SK-N-SH (cell line): Measurements from ENCODE around the gene RASGRP2. TPM values are rescaled to one million over a fixed set of nuclear protein-coding genes. Genes with fewer than 3 reads are reported as not detected.

ENCODE experiments used
- CTCF ChIA-PET: fragments of 300-600, 350-600 bp; formaldehyde crosslinking; extraction: SDS; loops from one replicate; lab custom pipeline; 2021; lab: Yijun Ruan, JAX
- POLR2A ChIA-PET: fragments of 350-600 bp; sonication (Branson Sonifier 250); formaldehyde crosslinking; extraction: SDS; loops from one replicate; lab custom pipeline; 2020; ENCODE audit warnings: antibody characterized with exemption, inconsistent platforms; lab: Yijun Ruan, JAX
- DNase-seq: peaks from one replicate; pipeline ENCODE4 v3.0.0; 2012
- H2AFZ ChIP-seq: fragments of 200-600 bp; sonication (generic); 2 replicates; pipeline ENCODE4 v1.8.1; 2016; ENCODE audit warnings: antibody characterized with exemption, mild to moderate bottlenecking, low read depth
- H3F3A ChIP-seq: fragments of 200-600 bp; sonication (generic); replicated peaks from 2 replicates; pipeline ENCODE3; 2016; ENCODE audit warnings: antibody characterized with exemption, mild to moderate bottlenecking; ENCODE audit not compliant: insufficient read depth
- H3K27ac ChIP-seq, 2 experiments: fragments of 200-500 bp in 1 of 2; fragments of 200-600 bp in 1 of 2; sonication (Bioruptor generic) in 1 of 2; sonication (generic), shearing (Covaris generic) in 1 of 2; 2 replicates each; pipeline versions ENCODE4 v1.5.1 to v1.6.1; 2014 to 2016; ENCODE audit warnings: low read depth in 2 of 2, inconsistent platforms in 1 of 2, low read length in 1 of 2, mild to moderate bottlenecking in 1 of 2, mixed read lengths in 1 of 2
- H3K27me3 ChIP-seq: fragments of 200-600 bp; sonication (generic), shearing (Covaris generic); 2 replicates; pipeline ENCODE4 v1.6.1; 2016; ENCODE audit warnings: mixed run types; ENCODE audit not compliant: insufficient read depth
- H3K36me3 ChIP-seq, 2 experiments: fragments of 200-500 bp in 1 of 2; fragments of 200-600 bp in 1 of 2; sonication (Bioruptor generic) in 1 of 2; sonication (generic) in 1 of 2; replicated peaks in 1 of 2; 2 replicates each; pipeline versions ENCODE3 to v1.5.1; 2014 to 2016; ENCODE audit warnings: low read length in 1 of 2, mild to moderate bottlenecking in 1 of 2; ENCODE audit not compliant: insufficient read depth in 2 of 2, control insufficient read depth in 1 of 2
- H3K4me1 ChIP-seq, 2 experiments: fragments of 200-500 bp in 1 of 2; fragments of 200-600 bp in 1 of 2; sonication (Bioruptor generic) in 1 of 2; sonication (generic), shearing (Covaris generic) in 1 of 2; 2 replicates each; pipeline versions ENCODE4 v1.5.1 to v1.6.1; 2014 to 2016; ENCODE audit warnings: low read depth in 1 of 2, low read length in 1 of 2, mixed run types in 1 of 2; ENCODE audit not compliant: insufficient read depth in 2 of 2, control insufficient read depth in 1 of 2
- H3K4me2 ChIP-seq: fragments of 200-600 bp; sonication (generic), shearing (Covaris generic); 2 replicates; pipeline ENCODE4 v1.6.1; 2017; ENCODE audit warnings: mixed run types
- H3K4me3 ChIP-seq, 2 experiments: fragments of 200-500 bp in 1 of 2; fragments of 200-600 bp in 1 of 2; sonication (Bioruptor generic) in 1 of 2; sonication (generic), shearing (Covaris generic) in 1 of 2; 2 replicates each; pipeline versions ENCODE4 v1.5.1 to v1.8.1; 2014 to 2016; ENCODE audit warnings: low read depth in 2 of 2, inconsistent platforms in 1 of 2, low read length in 1 of 2, mild to moderate bottlenecking in 1 of 2, mixed read lengths in 1 of 2, moderate library complexity in 1 of 2
- H3K79me2 ChIP-seq: fragments of 200-600 bp; sonication (generic); 2 replicates; pipeline ENCODE4 v1.8.1; 2017; ENCODE audit warnings: mild to moderate bottlenecking; ENCODE audit not compliant: insufficient read depth
- H3K9ac ChIP-seq: fragments of 200-600 bp; sonication (generic); 2 replicates; pipeline ENCODE4 v1.6.1; 2017; ENCODE audit warnings: mixed run types
- H3K9me2 ChIP-seq: fragments of 200-600 bp; sonication (generic); 2 replicates; pipeline ENCODE4 v1.6.1; 2017; ENCODE audit warnings: mixed run types
- H3K9me3 ChIP-seq: fragments of 200-600 bp; sonication (generic); 2 replicates; pipeline ENCODE4 v1.6.1; 2017; ENCODE audit warnings: mixed run types, mild to moderate bottlenecking, moderate library complexity
- H4K20me1 ChIP-seq: fragments of 200-600 bp; sonication (generic); 2 replicates; pipeline ENCODE4 v1.6.1; 2017; ENCODE audit warnings: mild to moderate bottlenecking, mixed run types; ENCODE audit not compliant: insufficient read depth
- EP300 ChIP-seq, 2 experiments: IDR thresholded peaks; 2 replicates each; pipeline versions ENCODE4 v1.4.0 to v1.6.1; 2012; ENCODE audit warnings: borderline replicate concordance in 1 of 2, low read depth in 1 of 2, low read length in 1 of 2
- FOSL2 ChIP-seq: IDR thresholded peaks from 2 replicates; pipeline ENCODE4 v1.4.0; 2012; ENCODE audit warnings: low read depth, mild to moderate bottlenecking, moderate library complexity, borderline replicate concordance
- GATA2 ChIP-seq: sonication (generic); formaldehyde crosslinking; IDR thresholded peaks from 2 replicates; pipeline ENCODE4 v1.5.0; 2020; ENCODE audit warnings: mild to moderate bottlenecking, missing genetic modification reagents
- MXI1 ChIP-seq: IDR thresholded peaks from 2 replicates; pipeline ENCODE4 v1.6.1; 2012; ENCODE audit warnings: mild to moderate bottlenecking, low read depth, low read length, improper control_type of control experiment
- RAD21 ChIP-seq: IDR thresholded peaks from 2 replicates; pipeline ENCODE4 v1.6.1; 2012; ENCODE audit warnings: mild to moderate bottlenecking, low read length
- RCOR1 ChIP-seq: fragments of 150-350 bp; IDR thresholded peaks from 2 replicates; pipeline ENCODE4 v1.6.1; 2017; ENCODE audit warnings: antibody characterized with exemption, low read length
- RFX5 ChIP-seq: IDR thresholded peaks from 2 replicates; pipeline ENCODE4 v1.6.1; 2012; ENCODE audit warnings: mild to moderate bottlenecking, improper control_type of control experiment, low read length
- TAF1 ChIP-seq: IDR thresholded peaks from 2 replicates; pipeline ENCODE4 v1.6.1; 2012; ENCODE audit warnings: low read depth, mild to moderate bottlenecking, low read length, moderate library complexity, borderline replicate concordance
- TCF12 ChIP-seq: IDR thresholded peaks from 2 replicates; pipeline ENCODE4 v1.4.0; 2012
- WGBS: methylation state at CpG from one replicate; pipeline ENCODE4 v1.1.6; 2017; ENCODE audit warnings: low lambda C conversion rate; 5-methylcytosine and 5-hydroxymethylcytosine counted together
- polyA plus RNA-seq, 3 experiments: library from polyadenylated mRNA; depleted of rRNA; stranded (reverse); fragments of >200 nt; gene quantifications; 2 replicates each; pipeline ENCODE4 v1.2.3, GENCODE V29; 2012
- TF ChIP-seq, protein P1 (sequence below): IDR thresholded peaks from 2 replicates; pipeline ENCODE4; 2012
- TF ChIP-seq, protein P2 (sequence below): IDR thresholded peaks from 2 replicates; pipeline ENCODE4 v1.4.0; 2012; ENCODE audit warnings: low read depth, borderline replicate concordance

The RASGRP2 gene
- polyA plus RNA-seq, 1 of the 3 experiments (the other 2 are of a cell fraction): 1.6 TPM

DNA sequence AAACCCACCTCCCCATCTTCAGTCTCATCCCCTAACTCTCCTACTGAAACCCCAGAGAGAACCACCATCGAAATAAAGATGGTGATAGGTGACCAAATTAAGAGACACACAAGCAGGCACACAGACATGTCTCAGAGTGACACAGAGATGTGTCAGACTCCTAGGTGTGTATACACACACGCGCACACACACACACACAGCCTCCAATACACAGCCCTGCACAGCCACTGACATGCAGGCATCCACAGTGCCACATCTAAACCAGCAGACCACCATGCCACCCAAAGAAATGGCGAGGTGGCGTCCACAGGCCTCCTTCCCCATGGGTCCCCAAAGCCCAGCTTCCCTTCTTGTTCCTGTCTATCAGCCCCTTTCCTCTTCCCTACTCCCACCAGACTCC, 48.4 kb downstream of the RASGRP2 start:
- H3K4me2 ChIP-seq: no peak overlapping the region
- no peaks in the 10 kb centered on the region for H3K9me3 ChIP-seq
- H4K20me1 ChIP-seq: no peaks in the 10 kb centered on the region
- DNase-seq: no peak
- H3F3A ChIP-seq: no peaks in the 10 kb centered on the region
- TF ChIP-seq TAF1: no peak
- TF ChIP-seq, protein P1, sequence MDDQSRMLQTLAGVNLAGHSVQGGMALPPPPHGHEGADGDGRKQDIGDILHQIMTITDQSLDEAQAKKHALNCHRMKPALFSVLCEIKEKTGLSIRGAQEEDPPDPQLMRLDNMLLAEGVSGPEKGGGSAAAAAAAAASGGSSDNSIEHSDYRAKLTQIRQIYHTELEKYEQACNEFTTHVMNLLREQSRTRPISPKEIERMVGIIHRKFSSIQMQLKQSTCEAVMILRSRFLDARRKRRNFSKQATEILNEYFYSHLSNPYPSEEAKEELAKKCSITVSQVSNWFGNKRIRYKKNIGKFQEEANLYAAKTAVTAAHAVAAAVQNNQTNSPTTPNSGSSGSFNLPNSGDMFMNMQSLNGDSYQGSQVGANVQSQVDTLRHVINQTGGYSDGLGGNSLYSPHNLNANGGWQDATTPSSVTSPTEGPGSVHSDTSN: no peak
- WGBS: 77% methylated on average over 5 of the region's 5 CpGs
- no peak overlapping the region for H3K9ac ChIP-seq
- no peaks in the 10 kb centered on the region for H3K36me3 ChIP-seq
- H3K27me3 ChIP-seq: peaks cover 36% of the 10 kb centered on the region
- peaks cover 0 to 44% of the 10 kb centered on the region in 2 experiments; a peak in 2 of 4 replicates for H3K4me1 ChIP-seq
- no peak overlapping the region for H3K4me3 ChIP-seq
- ChIA-PET POLR2A (interaction anchor here (0.7 kb wide), 1 partner anchor 15 kb away, joined by 3 read pairs; no protein-coding TSS in a partner anchor), CTCF (interaction anchor here (2.5 to 5.6 kb wide), 3 partner anchors 8 to 47 kb away, joined by 21 to 35 read pairs (median 31); partner anchors contain the start of gene RASGRP2)
- no peaks in the 10 kb centered on the region for H3K79me2 ChIP-seq
- no peaks in the 10 kb centered on the region for H3K9me2 ChIP-seq
- H2AFZ ChIP-seq: no peak overlapping the region
- H3K27ac ChIP-seq: peak overlapping the region in 1 of 2 experiments; percentile 98; a peak in 2 of 4 replicates

DNA sequence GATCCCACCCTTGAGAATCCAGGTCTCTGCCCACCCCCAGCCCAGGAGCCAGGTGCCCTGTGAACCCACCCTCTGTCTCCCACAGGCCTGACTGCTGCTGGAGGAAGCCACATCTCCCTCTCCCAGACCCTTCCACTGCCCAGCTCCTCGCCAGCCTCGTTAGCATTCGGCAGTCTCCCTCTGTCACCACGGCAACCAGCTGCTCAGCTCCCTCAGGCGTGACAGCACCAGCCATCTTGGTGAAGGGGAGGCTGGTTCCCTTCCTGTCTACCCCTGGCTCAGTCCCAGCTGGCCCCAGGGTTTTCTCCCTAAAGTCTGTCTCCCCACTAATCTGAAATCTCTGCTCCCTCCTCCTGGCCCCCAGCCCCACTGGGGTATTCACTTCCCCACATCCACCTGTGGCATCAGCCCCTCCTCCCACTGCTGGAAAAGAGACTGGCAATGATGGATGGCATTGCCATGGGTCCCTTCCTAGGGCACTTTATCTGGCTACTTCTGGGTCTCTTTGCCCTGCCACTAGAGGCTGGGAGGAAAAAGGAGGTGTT, 49.0 kb downstream of the RASGRP2 start:
- Histone ChIP-seq H3F3A (no peaks in the 10 kb centered on the region), H3K36me3 (no peaks in the 10 kb centered on the region), H3K4me2 (no peak overlapping the region), H3K9ac (no peak overlapping the region), H3K79me2 (no peaks in the 10 kb centered on the region), H3K27me3 (peaks cover 36% of the 10 kb centered on the region), H3K9me3 (no peaks in the 10 kb centered on the region), H3K9me2 (no peaks in the 10 kb centered on the region), H3K4me3 (no peak overlapping the region), H2AFZ (no peak overlapping the region), H3K27ac (peak overlapping the region in 1 of 2 experiments; percentile 98; a peak in 2 of 4 replicates), H3K4me1 (peaks cover 0 to 43% of the 10 kb centered on the region in 2 experiments; a peak in 2 of 4 replicates), H4K20me1 (no peaks in the 10 kb centered on the region)
- TF ChIP-seq RCOR1 (peak; percentile 16; the same call in 1 of the 2 replicates), FOSL2 (no peak), MXI1 (peak; percentile 75; the same call in 1 of the 2 replicates), RFX5 (peak; percentile 45; the same call in 1 of the 2 replicates), GATA2 (CRISPR knock-in tag) (peak; percentile 72), EP300 (IDR thresholded peaks at IDR 0.05; ENCODE audit: borderline replicate concordance in 1 of 2, low read depth in 1 of 2, low read length in 1 of 2) (peak in 1 of 2 experiments; percentile 79; a peak in 2 of 4 replicates), TCF12 (no peak), TAF1 (no peak), RAD21 (peak; percentile 21; the same call in 1 of the 2 replicates)
- TF ChIP-seq, protein P2, sequence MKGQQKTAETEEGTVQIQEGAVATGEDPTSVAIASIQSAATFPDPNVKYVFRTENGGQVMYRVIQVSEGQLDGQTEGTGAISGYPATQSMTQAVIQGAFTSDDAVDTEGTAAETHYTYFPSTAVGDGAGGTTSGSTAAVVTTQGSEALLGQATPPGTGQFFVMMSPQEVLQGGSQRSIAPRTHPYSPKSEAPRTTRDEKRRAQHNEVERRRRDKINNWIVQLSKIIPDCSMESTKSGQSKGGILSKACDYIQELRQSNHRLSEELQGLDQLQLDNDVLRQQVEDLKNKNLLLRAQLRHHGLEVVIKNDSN: no peak
- ChIA-PET POLR2A (interaction anchor here (0.7 to 1.0 kb wide), 2 partner anchors 16 to 23 kb away, joined by 3 read pairs; no protein-coding TSS in a partner anchor), CTCF (interaction anchor here (0.8 to 3.5 kb wide), 7 partner anchors 10 to 81 kb away, joined by 3 to 31 read pairs (median 3); partner anchors contain the start of gene RASGRP2)
- WGBS: 11% methylated on average over 4 of the region's 5 CpGs
- peak; percentile 90 for DNase-seq
